Fibroblast of upper back skin (primary cell): ENCODE data around the gene ARHGAP24.

ENCODE experiments used
- DNase-seq: peaks from one replicate; pipeline ENCODE4 v3.0.0-alpha.2; 2013

Gene ARHGAP24

DNA sequence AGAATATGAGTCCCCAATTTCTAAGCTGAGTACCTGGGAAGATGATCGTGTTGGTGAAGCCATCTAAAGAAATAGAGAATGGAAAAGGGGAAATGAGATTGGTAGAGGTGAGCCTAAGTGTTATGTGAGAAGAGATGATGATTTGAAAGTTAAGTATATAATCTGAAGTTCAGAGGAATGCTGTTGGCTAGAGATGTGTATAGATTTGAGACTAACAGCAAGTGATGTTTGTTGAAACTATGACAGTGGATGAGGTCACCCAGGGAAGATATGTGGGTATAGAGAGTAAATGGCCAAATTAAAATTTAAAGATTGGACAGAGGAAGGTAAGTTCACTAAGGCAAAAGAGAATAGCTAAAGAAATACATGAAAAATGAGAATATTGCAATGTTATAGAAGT, 560.7 kb downstream of the ARHGAP24 start:
- no peak for DNase-seq

DNA sequence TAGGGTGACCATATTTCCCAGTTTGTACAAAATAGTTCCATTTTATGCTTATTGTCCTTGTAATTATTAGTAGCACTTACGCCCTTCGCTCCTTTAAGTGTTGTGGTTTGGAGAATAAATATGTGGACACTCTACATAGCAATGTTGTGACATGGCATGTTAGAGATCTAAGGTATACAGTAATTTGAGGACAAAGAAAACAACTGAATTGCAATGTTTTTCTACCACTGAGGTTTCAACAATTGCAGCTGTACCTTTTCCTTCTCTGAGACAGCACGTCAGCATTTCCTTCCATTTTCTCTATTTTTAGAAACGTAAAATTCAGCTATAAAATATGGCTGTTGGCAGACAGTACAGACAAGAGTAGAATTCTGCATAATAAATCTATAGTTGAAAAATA, 561.8 kb downstream of the ARHGAP24 start:
- peak; percentile 56 for DNase-seq

DNA sequence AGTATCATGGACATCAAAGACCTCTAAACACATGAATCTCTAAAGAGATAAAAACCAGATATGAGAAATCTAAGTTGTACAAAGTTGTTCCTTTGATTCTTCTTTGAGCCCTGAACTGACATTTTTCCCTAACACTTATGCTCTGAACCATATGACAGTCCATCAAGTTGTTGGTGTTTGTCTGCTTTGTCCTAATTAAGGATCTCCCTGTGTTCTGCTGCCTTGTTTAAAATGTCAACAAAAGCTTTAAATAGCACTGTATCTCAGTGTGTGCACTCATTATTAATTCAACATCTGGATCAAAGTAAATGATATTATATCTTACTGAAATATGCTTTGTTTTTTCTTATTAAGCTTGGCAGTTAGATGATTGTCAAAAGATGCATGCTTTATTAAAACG, 563.1 kb downstream of the ARHGAP24 start:
- DNase-seq: no peak

DNA sequence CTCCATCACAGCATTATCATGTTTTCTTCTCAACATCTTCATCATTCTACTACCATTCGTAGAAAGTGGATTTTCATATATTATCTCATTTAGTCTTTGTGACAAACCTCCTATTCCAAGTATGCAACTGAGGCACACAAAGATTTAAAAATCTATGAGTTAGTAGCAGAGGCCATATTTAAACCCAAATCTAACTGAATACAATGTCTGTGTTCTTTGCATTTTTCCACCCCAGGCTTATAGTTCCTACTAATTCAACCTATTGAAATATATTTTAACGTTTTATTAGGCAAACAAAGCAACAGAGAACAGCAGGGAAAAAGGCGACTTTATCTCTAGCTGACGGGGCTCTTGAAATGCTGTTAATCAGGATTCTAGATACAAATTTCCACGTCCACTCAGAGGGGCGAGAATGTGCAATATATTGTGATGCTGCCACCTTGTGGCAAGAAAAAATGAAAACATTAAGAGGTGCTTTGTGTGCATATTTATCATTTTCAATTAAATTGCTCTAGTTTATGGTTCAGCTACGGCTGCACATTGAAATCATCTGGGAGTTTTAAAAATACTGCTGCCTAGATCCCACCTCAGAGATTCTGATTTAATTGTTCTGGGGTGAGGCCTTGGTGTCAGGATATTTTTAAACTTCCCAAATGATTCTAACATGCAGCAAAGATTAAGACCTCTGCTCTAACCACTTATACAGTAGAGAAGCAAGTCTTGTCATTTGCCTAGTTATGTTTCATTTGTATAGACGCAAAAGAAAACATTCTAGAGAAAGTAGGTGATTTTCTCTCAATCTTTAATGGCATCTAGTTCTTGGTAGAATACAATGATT, 569.0 kb downstream of the ARHGAP24 start:
- peak; percentile 77 for DNase-seq

DNA sequence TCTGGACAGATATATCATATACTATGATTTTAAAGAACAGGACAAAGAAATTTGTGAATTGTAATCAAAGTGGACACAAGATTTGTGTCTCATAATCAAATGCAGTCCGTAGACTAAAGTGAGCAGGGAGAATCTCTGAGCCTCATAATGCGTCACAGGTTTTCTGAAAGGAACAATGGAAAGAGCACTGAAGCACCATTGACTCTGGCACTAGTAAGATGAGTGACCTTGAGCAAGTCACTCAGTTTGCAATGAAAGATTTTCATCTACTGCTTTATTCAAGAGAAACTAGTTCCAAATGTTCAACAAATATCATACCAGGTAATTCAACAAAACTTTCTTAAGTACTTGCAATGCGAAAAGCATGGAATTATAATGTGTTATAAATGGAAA, 569.6 kb downstream of the ARHGAP24 start:
- DNase-seq: no peak

DNA sequence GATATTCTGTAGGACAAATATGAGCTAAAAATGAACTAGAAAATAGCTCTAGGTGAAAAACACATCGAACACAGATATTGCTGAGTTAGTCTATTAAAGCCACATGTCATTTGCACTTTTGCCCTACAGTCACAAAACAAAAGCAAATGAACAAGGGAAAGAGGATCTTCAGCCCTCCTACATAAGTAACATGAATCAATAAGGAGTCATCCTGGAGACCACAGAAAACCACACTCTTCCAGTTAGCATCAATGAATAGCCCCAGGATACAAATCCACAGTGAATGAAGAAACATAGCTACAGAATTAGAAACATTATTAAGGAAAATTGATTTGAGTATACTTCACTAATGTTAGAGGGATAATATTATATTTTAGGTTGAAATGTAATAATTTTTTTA, 573.5 kb downstream of the ARHGAP24 start:
- peak; percentile 73 for DNase-seq

DNA sequence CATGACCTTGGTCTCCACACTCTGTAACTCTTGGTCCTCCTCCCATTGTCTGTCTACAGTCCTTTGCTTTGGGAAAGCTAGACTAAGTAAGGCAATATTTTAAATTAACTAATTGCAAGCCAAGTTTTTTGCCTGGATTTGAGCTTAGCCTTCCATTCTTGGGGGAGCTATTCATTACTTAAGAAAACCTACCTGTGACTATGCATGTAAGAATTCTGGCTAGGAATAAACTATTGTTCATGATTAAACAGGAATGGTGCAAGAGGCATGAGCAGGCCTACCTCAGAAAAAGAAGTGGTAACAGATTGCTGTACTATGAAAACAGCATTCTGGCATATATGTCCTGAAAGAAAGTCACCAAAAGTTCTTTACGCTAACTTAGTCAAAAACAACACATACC, 575.5 kb downstream of the ARHGAP24 start:
- peak; percentile 20 for DNase-seq
